ENCODE results near the gene TNFRSF1B. TPM values are rescaled to one million over a fixed set of nuclear protein-coding genes. Genes with fewer than 3 reads are reported as not detected.

The TNFRSF1B gene
- total RNA-seq, 2 experiments from 2014 or later = 173 to 191 TPM

GRCh38 chr1:12179676-12180075, 12.9 kb downstream of the TNFRSF1B start:
- Mint-ChIP-seq H3K27ac (peak overlapping the region; percentile 98), H3K4me3 (no peak overlapping the region), H3K9me3 (peaks cover 2% of the 10 kb centered on the region), H3K36me3 (ENCODE audit: low read depth) (peaks cover 63% of the 10 kb centered on the region), H3K27me3 (no peaks in the 10 kb centered on the region), H3K4me1 (ENCODE audit: low read depth) (peaks cover 80% of the 10 kb centered on the region)
- TF ChIP-seq, protein P1, sequence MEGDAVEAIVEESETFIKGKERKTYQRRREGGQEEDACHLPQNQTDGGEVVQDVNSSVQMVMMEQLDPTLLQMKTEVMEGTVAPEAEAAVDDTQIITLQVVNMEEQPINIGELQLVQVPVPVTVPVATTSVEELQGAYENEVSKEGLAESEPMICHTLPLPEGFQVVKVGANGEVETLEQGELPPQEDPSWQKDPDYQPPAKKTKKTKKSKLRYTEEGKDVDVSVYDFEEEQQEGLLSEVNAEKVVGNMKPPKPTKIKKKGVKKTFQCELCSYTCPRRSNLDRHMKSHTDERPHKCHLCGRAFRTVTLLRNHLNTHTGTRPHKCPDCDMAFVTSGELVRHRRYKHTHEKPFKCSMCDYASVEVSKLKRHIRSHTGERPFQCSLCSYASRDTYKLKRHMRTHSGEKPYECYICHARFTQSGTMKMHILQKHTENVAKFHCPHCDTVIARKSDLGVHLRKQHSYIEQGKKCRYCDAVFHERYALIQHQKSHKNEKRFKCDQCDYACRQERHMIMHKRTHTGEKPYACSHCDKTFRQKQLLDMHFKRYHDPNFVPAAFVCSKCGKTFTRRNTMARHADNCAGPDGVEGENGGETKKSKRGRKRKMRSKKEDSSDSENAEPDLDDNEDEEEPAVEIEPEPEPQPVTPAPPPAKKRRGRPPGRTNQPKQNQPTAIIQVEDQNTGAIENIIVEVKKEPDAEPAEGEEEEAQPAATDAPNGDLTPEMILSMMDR (IDR thresholded peaks at IDR 0.05) = no peak
- ChIA-PET POLR2A (interaction anchor here (1.2 to 5.3 kb wide), 10 partner anchors 9 to 271 kb away, joined by 3 to 57 read pairs (median 7); partner anchors contain the start of gene TNFRSF1B), CTCF (interaction anchor here (7.4 kb wide), 1 partner anchor 56 kb away, joined by 98 read pairs; no protein-coding TSS in a partner anchor)
- DNase-seq = no peak
- ATAC-seq = no peak
- intact Hi-C loops (cut with micrococcal nuclease) = loop anchor here (5.0 kb wide), 1 partner anchor 52 kb away; no protein-coding TSS in a partner anchor

DNA sequence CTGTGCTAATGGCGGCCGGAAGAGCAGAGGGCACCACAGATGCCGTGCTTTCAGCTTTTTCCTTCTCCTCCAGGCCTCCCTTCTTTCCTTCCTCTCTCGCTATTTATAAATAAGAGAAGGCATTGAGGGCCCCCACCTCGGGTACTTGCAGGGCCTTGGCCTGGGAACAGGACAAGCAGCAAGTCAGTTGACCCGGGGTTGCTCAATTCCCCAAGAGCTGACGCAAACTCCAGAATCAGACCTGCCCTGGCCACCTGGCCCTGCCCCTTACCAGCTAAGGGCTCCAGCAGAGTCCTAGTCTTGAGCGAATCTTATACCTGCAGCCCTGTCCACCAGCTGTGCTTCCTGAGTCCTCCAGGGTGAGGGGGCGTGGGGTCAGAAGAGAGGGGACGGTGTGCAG, 13.5 kb downstream of the TNFRSF1B start:
- CTCF ChIA-PET = interaction anchor here (7.4 kb wide), 1 partner anchor 56 kb away, joined by 98 read pairs; no protein-coding TSS in a partner anchor
- DNase-seq (no peak), ATAC-seq (no peak)
- H3K36me3 Mint-ChIP-seq (ENCODE audit: low read depth) = peaks cover 57% of the 10 kb centered on the region
- no peaks in the 10 kb centered on the region for H3K27me3 Mint-ChIP-seq
- TF ChIP-seq, protein P1 (IDR thresholded peaks at IDR 0.05) = no peak
- intact Hi-C loops (cut with micrococcal nuclease) = no loop called here
- H3K4me3 Mint-ChIP-seq = no peak overlapping the region
- H3K9me3 Mint-ChIP-seq = peaks cover 2% of the 10 kb centered on the region
- peaks cover 79% of the 10 kb centered on the region for H3K4me1 Mint-ChIP-seq (ENCODE audit: low read depth)
- H3K27ac Mint-ChIP-seq = no peak overlapping the region
- POLR2A ChIA-PET = interaction anchor here (1.2 to 3.8 kb wide), 6 partner anchors 10 to 271 kb away, joined by 3 to 47 read pairs (median 4); no protein-coding TSS in a partner anchor

- H3K9me3 Mint-ChIP-seq = peaks cover 2% of the 10 kb centered on the region
- TF ChIP-seq, protein P1 (IDR thresholded peaks at IDR 0.05) = no peak
- H3K27ac Mint-ChIP-seq = peak overlapping the region; percentile 20
- no peaks in the 10 kb centered on the region for H3K27me3 Mint-ChIP-seq
- peaks cover 77% of the 10 kb centered on the region for H3K4me1 Mint-ChIP-seq (ENCODE audit: low read depth)
- peaks cover 51% of the 10 kb centered on the region for H3K36me3 Mint-ChIP-seq (ENCODE audit: low read depth)
- ChIA-PET CTCF (interaction anchor here (7.4 kb wide), 1 partner anchor 57 kb away, joined by 98 read pairs; no protein-coding TSS in a partner anchor), POLR2A (interaction anchor here (1.3 to 2.0 kb wide), 3 partner anchors 10 to 56 kb away, joined by 3 to 4 read pairs (median 4); no protein-coding TSS in a partner anchor)
- intact Hi-C loops (cut with micrococcal nuclease) = no loop called here
- ATAC-seq = no peak
- H3K4me3 Mint-ChIP-seq = no peak overlapping the region
- no peak for DNase-seq
Measured at GRCh38 chr1:12180903-12181302, 14.1 kb downstream of the TNFRSF1B start.

DNA sequence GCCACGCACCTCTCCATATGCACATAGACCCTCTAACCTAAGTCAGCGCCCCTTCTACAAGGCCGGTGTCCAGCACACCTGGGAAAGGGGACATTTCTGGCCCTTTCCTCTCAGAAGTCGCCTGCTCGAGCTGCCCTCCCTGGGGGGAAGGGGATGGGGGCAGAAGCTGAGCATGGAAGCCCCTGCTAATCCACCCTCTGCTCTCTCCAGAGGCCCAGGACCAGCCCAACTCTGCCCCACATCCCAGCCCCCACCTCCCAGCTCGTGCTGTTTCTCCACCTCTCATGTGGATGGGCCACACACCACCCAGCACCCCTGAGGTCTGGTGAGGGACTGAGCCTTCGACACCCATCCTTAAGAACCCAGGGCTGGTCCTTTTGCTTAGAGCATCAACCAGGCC, 14.8 kb downstream of the TNFRSF1B start:
- Mint-ChIP-seq H3K9me3 (no peaks in the 10 kb centered on the region), H3K27ac (peak overlapping the region; percentile 46), H3K4me3 (no peak overlapping the region), H3K4me1 (ENCODE audit: low read depth) (peaks cover 75% of the 10 kb centered on the region), H3K36me3 (ENCODE audit: low read depth) (peaks cover 45% of the 10 kb centered on the region), H3K27me3 (no peaks in the 10 kb centered on the region)
- ChIA-PET POLR2A (interaction anchor here (0.7 to 2.5 kb wide), 4 partner anchors 15 to 115 kb away, joined by 4 to 13 read pairs (median 4); partner anchors contain the start of gene TNFRSF1B), CTCF (interaction anchor here (1.7 to 7.4 kb wide), 2 partner anchors 47 to 58 kb away, joined by 5 to 98 read pairs; no protein-coding TSS in a partner anchor)
- DNase-seq = no peak
- intact Hi-C loops (cut with micrococcal nuclease) = no loop called here
- TF ChIP-seq, protein P1 (IDR thresholded peaks at IDR 0.05) = no peak
- no peak for ATAC-seq

DNA sequence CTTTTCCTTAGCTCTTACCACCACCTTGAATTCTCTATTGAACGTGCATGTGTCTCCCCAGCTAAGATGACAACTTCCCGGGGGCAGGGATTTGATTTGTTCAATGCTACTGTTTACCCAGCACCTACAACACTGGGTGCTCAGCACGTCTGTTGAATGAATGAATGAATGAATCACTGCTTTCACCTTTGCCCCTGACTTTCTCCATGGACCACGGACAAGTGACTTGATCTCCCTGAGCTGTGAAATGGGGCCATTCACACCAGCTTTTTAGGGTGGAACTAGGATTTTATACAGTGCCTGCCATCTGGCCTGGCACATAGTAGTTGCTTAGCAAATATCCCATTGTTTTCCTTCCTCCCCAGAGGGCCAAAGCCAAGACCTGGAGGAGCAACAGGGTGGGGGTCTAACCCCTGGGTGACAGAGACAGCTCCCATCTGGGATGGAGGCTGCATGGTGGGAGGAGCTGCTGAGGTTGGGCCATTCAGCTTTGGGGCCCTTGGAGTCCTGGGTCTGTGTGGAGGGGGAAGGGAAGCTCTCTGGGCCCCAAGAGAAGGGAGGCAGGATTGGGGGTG, 15.7 kb downstream of the TNFRSF1B start:
- ChIA-PET POLR2A (interaction anchor here (0.7 to 2.5 kb wide), 10 partner anchors 8 to 275 kb away, joined by 3 to 13 read pairs (median 4); partner anchors contain the start of gene TNFRSF1B), CTCF (interaction anchor here (1.0 to 7.4 kb wide), 6 partner anchors 20 to 476 kb away, joined by 3 to 98 read pairs (median 4); no protein-coding TSS in a partner anchor)
- intact Hi-C loops (cut with micrococcal nuclease) = no loop called here
- Mint-ChIP-seq H3K9me3 (no peaks in the 10 kb centered on the region), H3K36me3 (ENCODE audit: low read depth) (peaks cover 43% of the 10 kb centered on the region), H3K27ac (peak overlapping the region; percentile 36), H3K27me3 (no peaks in the 10 kb centered on the region), H3K4me1 (ENCODE audit: low read depth) (peaks cover 70% of the 10 kb centered on the region), H3K4me3 (no peak overlapping the region)
- ATAC-seq (no peak), DNase-seq (no peak)
- TF ChIP-seq, protein P1 (IDR thresholded peaks at IDR 0.05) = no peak
